ENCODE results near the gene TSC2.

- TF ChIP-seq CTCF (IDR thresholded peaks at IDR 0.05; ENCODE audit: poor library complexity, severe bottlenecking), result no peak
- no peak for TF ChIP-seq REST (IDR thresholded peaks at IDR 0.05; ENCODE audit: borderline replicate concordance)
- TF ChIP-seq EZH2 (IDR thresholded peaks at IDR 0.05; ENCODE audit: borderline replicate concordance, insufficient read depth, low read length, poor library complexity, severe bottlenecking), result no peak
- TF ChIP-seq POLR2AphosphoS5 (IDR thresholded peaks at IDR 0.05), result no peak
- TF ChIP-seq TAF1 (IDR thresholded peaks at IDR 0.05; ENCODE audit: low read depth), result no peak
Measured at GRCh38 chr16:2015117-2015946, 32.5 kb upstream of the TSC2 start.
